Neural crest cell (in vitro differentiated cells): ENCODE measurements around the gene IL1B. TPM values are rescaled to one million over a fixed set of nuclear protein-coding genes. Genes with fewer than 3 reads are reported as not detected.

ENCODE experiments used
- DNase-seq: peaks from one replicate; pipeline ENCODE4 v3.0.0; 2021; ENCODE audit warnings: low read depth, mixed read lengths, low spot score
- H3K27ac Mint-ChIP-seq: one replicate; pipeline ENCODE4 v1.8.0; 2021; ENCODE audit warnings: mild to moderate bottlenecking, mixed read lengths; ENCODE audit not compliant: unreplicated experiment
- H3K27me3 Mint-ChIP-seq: 2 replicates; pipeline ENCODE4 v1.8.0; 2021; ENCODE audit warnings: low read depth, mild to moderate bottlenecking, mixed read lengths
- H3K36me3 Mint-ChIP-seq: 2 replicates; pipeline ENCODE4 v1.8.0; 2021; ENCODE audit warnings: low read depth, mild to moderate bottlenecking, mixed read lengths
- H3K4me1 Mint-ChIP-seq: 2 replicates; pipeline ENCODE4 v1.8.0; 2021; ENCODE audit warnings: mixed read lengths
- H3K4me3 Mint-ChIP-seq: one replicate; pipeline ENCODE4 v1.8.0; 2021; ENCODE audit warnings: mild to moderate bottlenecking, mixed read lengths
- H3K9me3 Mint-ChIP-seq: 2 replicates; pipeline ENCODE4 v1.8.0; 2021; ENCODE audit warnings: mixed read lengths
- CTCF ChIP-seq: fragments of 200-600 bp; sonication (generic); conservative IDR thresholded peaks from 2 replicates; pipeline ENCODE4 v1.5.0; 2021; ENCODE audit warnings: antibody characterized with exemption, mild to moderate bottlenecking
- long read RNA-seq: library from polyadenylated mRNA; unstranded; transcript quantifications from one replicate; pipeline ENCODE4 v2.0.0, GENCODE V29; 2020
- total RNA-seq: library from RNA; stranded (reverse); gene quantifications from 2 replicates; pipeline ENCODE4 v1.2.1, GENCODE V29; 2021

The IL1B gene
- total RNA-seq = not detected in 2 replicates
- long read RNA-seq = 0 reads

GRCh38 chr2:112836695-112837117, at the start of gene IL1B:
Gene IL1B (minus strand): TSS chr2:112836779. CDS start chr2:112836229, 550 bp downstream.
- no peak within 1 kb of the TSS for H3K27ac Mint-ChIP-seq
- no peak within 1 kb of the TSS for H3K4me3 Mint-ChIP-seq
- H3K4me1 Mint-ChIP-seq = peaks cover 5% of the 10 kb centered on the region
- no peak for TF ChIP-seq CTCF
- no peak for DNase-seq
- no peaks in the 10 kb centered on the region for H3K9me3 Mint-ChIP-seq
- H3K36me3 Mint-ChIP-seq = no peaks in the 10 kb centered on the region
- peaks cover 27% of the 10 kb centered on the region for H3K27me3 Mint-ChIP-seq

- no peaks in the 10 kb centered on the region for H3K9me3 Mint-ChIP-seq
- TF ChIP-seq CTCF = no peak
- peaks cover 1% of the 10 kb centered on the region for H3K4me1 Mint-ChIP-seq
- H3K27ac Mint-ChIP-seq = no peak overlapping the region
- peaks cover 2% of the 10 kb centered on the region for H3K27me3 Mint-ChIP-seq
- no peak for DNase-seq
- H3K36me3 Mint-ChIP-seq = no peaks in the 10 kb centered on the region
- H3K4me3 Mint-ChIP-seq = no peak overlapping the region
These were observed 49.7 kb upstream of the IL1B start for GRCh38 chr2:112886291-112886690.

- Mint-ChIP-seq H3K36me3 (no peaks in the 10 kb centered on the region), H3K27ac (no peak overlapping the region), H3K9me3 (no peaks in the 10 kb centered on the region), H3K4me3 (no peak overlapping the region), H3K4me1 (peaks cover 9% of the 10 kb centered on the region), H3K27me3 (peaks cover 2% of the 10 kb centered on the region)
- no peak for TF ChIP-seq CTCF
- no peak for DNase-seq
These were observed 48.9 kb upstream of the IL1B start for GRCh38 chr2:112885506-112885902.

- Mint-ChIP-seq H3K4me3 (no peak overlapping the region), H3K36me3 (no peaks in the 10 kb centered on the region), H3K4me1 (peaks cover 9% of the 10 kb centered on the region), H3K27ac (no peak overlapping the region), H3K27me3 (peaks cover 2% of the 10 kb centered on the region), H3K9me3 (no peaks in the 10 kb centered on the region)
- TF ChIP-seq CTCF = peak; percentile 79
- DNase-seq = peak; percentile 27
These were observed 48.4 kb upstream of the IL1B start for GRCh38 chr2:112884869-112885505.

GRCh38 chr2:112883669-112884068, 47.1 kb upstream of the IL1B start:
- DNase-seq = no peak
- Mint-ChIP-seq H3K27me3 (peaks cover 2% of the 10 kb centered on the region), H3K9me3 (no peaks in the 10 kb centered on the region), H3K27ac (peak overlapping the region; percentile 17), H3K4me1 (peaks cover 9% of the 10 kb centered on the region), H3K36me3 (no peaks in the 10 kb centered on the region), H3K4me3 (no peak overlapping the region)
- no peak for TF ChIP-seq CTCF
